ENCODE data around the gene KDM6A.
"Not testable (repeated sequence)": the region's sequence is repeated elsewhere in the genome, so short reads cannot be mapped to it uniquely, and the experiment has no call there.

Gene KDM6A

GRCh38 chrX:44889824-44890223 lies 16.8 kb downstream of the KDM6A start:
- peak; percentile 3 for DNase-seq (ENCODE audit: low spot score)

GRCh38 chrX:44890247-44890646 lies 17.3 kb downstream of the KDM6A start:
- no peak for DNase-seq (ENCODE audit: low spot score)

GRCh38 chrX:44890687-44891086 lies 17.7 kb downstream of the KDM6A start:
- DNase-seq (ENCODE audit: low spot score): not testable (repeated sequence)

GRCh38 chrX:44891642-44892041 lies 18.7 kb downstream of the KDM6A start:
- no peak for DNase-seq (ENCODE audit: low spot score)

GRCh38 chrX:44896876-44897186 lies 23.8 kb downstream of the KDM6A start:
- DNase-seq (ENCODE audit: low spot score): no peak

- no peak for DNase-seq (ENCODE audit: low spot score)
These were observed 24.6 kb downstream of the KDM6A start for GRCh38 chrX:44897539-44897938.

GRCh38 chrX:44898411-44899221 lies 25.6 kb downstream of the KDM6A start:
- peak; percentile 41 for DNase-seq (ENCODE audit: low spot score)

- no peak for DNase-seq (ENCODE audit: low spot score)
These were observed 27.0 kb downstream of the KDM6A start for GRCh38 chrX:44899946-44900345.

- peak; percentile 47 for DNase-seq (ENCODE audit: low spot score)
These were observed 30.1 kb downstream of the KDM6A start for GRCh38 chrX:44903107-44903506.

- no peak for DNase-seq (ENCODE audit: low spot score)
These were observed 31.0 kb downstream of the KDM6A start for GRCh38 chrX:44903830-44904530.

- no peak for DNase-seq (ENCODE audit: low spot score)
These were observed 31.6 kb downstream of the KDM6A start for GRCh38 chrX:44904542-44905115.

- DNase-seq (ENCODE audit: low spot score): no peak
These were observed 33.1 kb downstream of the KDM6A start for GRCh38 chrX:44906041-44906440.

- DNase-seq (ENCODE audit: low spot score): no peak
These were observed 33.6 kb downstream of the KDM6A start for GRCh38 chrX:44906542-44906941.

GRCh38 chrX:44908153-44908552 lies 35.2 kb downstream of the KDM6A start:
- DNase-seq (ENCODE audit: low spot score): peak; percentile 68

- DNase-seq (ENCODE audit: low spot score): peak; percentile 32
These were observed 35.8 kb downstream of the KDM6A start for GRCh38 chrX:44908827-44909226.

- DNase-seq (ENCODE audit: low spot score): not testable (repeated sequence)
These were observed 37.5 kb downstream of the KDM6A start for GRCh38 chrX:44910508-44910907.

- not testable (repeated sequence) for DNase-seq (ENCODE audit: low spot score)
These were observed 38.1 kb downstream of the KDM6A start for GRCh38 chrX:44911074-44911600.

GRCh38 chrX:44913656-44914531 lies 40.9 kb downstream of the KDM6A start:
- DNase-seq (ENCODE audit: low spot score): no peak

GRCh38 chrX:44914532-44915198 lies 41.7 kb downstream of the KDM6A start:
- peak; percentile 36 for DNase-seq (ENCODE audit: low spot score)

- peak; percentile 59 for DNase-seq (ENCODE audit: low spot score)
These were observed 42.4 kb downstream of the KDM6A start for GRCh38 chrX:44915361-44915868.

- DNase-seq (ENCODE audit: low spot score): peak; percentile 38
These were observed 45.7 kb downstream of the KDM6A start for GRCh38 chrX:44918722-44919121.
